Renal cortex interstitium (tissue), 11 donors: Measurements from ENCODE around the gene TRPM1. TPM values are rescaled to one million over a fixed set of nuclear protein-coding genes. Genes with fewer than 3 reads are reported as not detected.
A peak's percentile ranks its signal among the peaks of the same experiment; 100 is the strongest.
"Not testable (repeated sequence)": the region's sequence is repeated elsewhere in the genome, so short reads cannot be mapped to it uniquely, and the experiment has no call there.

Experiments used
- DNase-seq, 11 donors: peaks; one replicate each; pipeline ENCODE4 v3.0.0-alpha.2; 2013; ENCODE audit warnings: low read depth in 9 of 11, low spot score in 4 of 11; ENCODE audit errors: extremely low read depth in 1 of 11
- polyA plus RNA-seq, 3 donors: library from polyadenylated mRNA; unstranded; fragments of 120-200 nt; gene quantifications; one replicate each; pipeline ENCODE4 v1.2.1, GENCODE V29; 2013; ENCODE audit not compliant: insufficient read length in 3 of 3

Gene TRPM1
- polyA plus RNA-seq, 3 donors: 0.24 to 0.58 (median 0.37) TPM

GRCh38 chr15:31088672-31089367, 12.7 kb downstream of the TRPM1 start:
- DNase-seq: no peak

GRCh38 chr15:31088041-31088440, 13.5 kb downstream of the TRPM1 start:
- not testable (repeated sequence) for DNase-seq

GRCh38 chr15:31086344-31086743, 15.2 kb downstream of the TRPM1 start:
- DNase-seq: no peak

GRCh38 chr15:31085359-31085758, 16.2 kb downstream of the TRPM1 start:
- no peak for DNase-seq

- no peak for DNase-seq
Measured at GRCh38 chr15:31084176-31084575, 17.3 kb downstream of the TRPM1 start.

- DNase-seq: no peak
Measured at GRCh38 chr15:31083370-31083780, 18.1 kb downstream of the TRPM1 start.

GRCh38 chr15:31082771-31083369, 18.7 kb downstream of the TRPM1 start:
- DNase-seq: no peak

- DNase-seq: no peak
Measured at GRCh38 chr15:31081588-31082250, 19.8 kb downstream of the TRPM1 start.

GRCh38 chr15:31081056-31081455, 20.5 kb downstream of the TRPM1 start:
- no peak for DNase-seq

- DNase-seq: no peak
Measured at GRCh38 chr15:31080591-31081014, 20.9 kb downstream of the TRPM1 start.

- no peak for DNase-seq
Measured at GRCh38 chr15:31079519-31079918, 22.0 kb downstream of the TRPM1 start.

GRCh38 chr15:31078471-31078870, 23.1 kb downstream of the TRPM1 start:
- no peak for DNase-seq

GRCh38 chr15:31077941-31078340, 23.6 kb downstream of the TRPM1 start:
- DNase-seq: no peak

GRCh38 chr15:31077181-31077580, 24.3 kb downstream of the TRPM1 start:
- DNase-seq: no peak

- no peak for DNase-seq
Measured at GRCh38 chr15:31074321-31074720, 27.2 kb downstream of the TRPM1 start.

GRCh38 chr15:31070867-31071266, 30.7 kb downstream of the TRPM1 start:
- DNase-seq: no peak

GRCh38 chr15:31069360-31070000, 32.0 kb downstream of the TRPM1 start:
- peak in 2 of 11 donors; percentile 32 to 46 for DNase-seq

- no peak for DNase-seq
Measured at GRCh38 chr15:31067890-31068603, 33.5 kb downstream of the TRPM1 start.

GRCh38 chr15:31065824-31066223, 35.7 kb downstream of the TRPM1 start:
- DNase-seq: no peak
